WI38 (cell line): Measurements from ENCODE around the gene CYB5R3.

Experiments
- H3K4me3 ChIP-seq: 2 replicates; pipeline ENCODE4 v1.5.1; 2011; ENCODE audit warnings: low read depth, mild to moderate bottlenecking, control low read depth, low read length
- CTCF ChIP-seq: IDR thresholded peaks from 2 replicates; pipeline ENCODE4 v1.5.1; 2012; ENCODE audit warnings: low read depth, mild to moderate bottlenecking, control low read depth, low read length

Gene CYB5R3

GRCh38 chr22:42649246-42650099 is at the start of gene CYB5R3:
CYB5R3 (minus strand) TSS chr22:42649392; CDS start chr22:42649315, 77 bp downstream.
- TF ChIP-seq CTCF: no peak

GRCh38 chr22:42697542-42698013 is 48.4 kb upstream of the CYB5R3 start:
- H3K4me3 ChIP-seq: no peak overlapping the region
- no peak for TF ChIP-seq CTCF

More at GRCh38 chr22:42649246-42650099, at the start of gene CYB5R3:
- H3K4me3 ChIP-seq: peak within 1 kb of the TSS; percentile 94

- TF ChIP-seq CTCF: no peak
- H3K4me3 ChIP-seq: no peak overlapping the region
Measured at GRCh38 chr22:42696331-42696967, 47.3 kb upstream of the CYB5R3 start.

- H3K4me3 ChIP-seq: no peak overlapping the region
- no peak for TF ChIP-seq CTCF
Measured at GRCh38 chr22:42695294-42695693, 46.1 kb upstream of the CYB5R3 start.

- H3K4me3 ChIP-seq: no peak overlapping the region
- no peak for TF ChIP-seq CTCF
Measured at GRCh38 chr22:42693763-42694683, 44.8 kb upstream of the CYB5R3 start.

- H3K4me3 ChIP-seq: no peak overlapping the region
- no peak for TF ChIP-seq CTCF
Measured at GRCh38 chr22:42693055-42693762, 44.0 kb upstream of the CYB5R3 start.
